ENCODE measurements around the gene NR6A1.

Gene NR6A1

GRCh38 chr9:124499216-124499615 lies 271.9 kb downstream of the NR6A1 start:
- H3K27me3 ChIP-seq (ENCODE audit: control insufficient read depth, insufficient read depth, low read length) = peaks cover 57% of the 10 kb centered on the region
- H3K9me3 ChIP-seq (ENCODE audit: control insufficient read depth, insufficient read depth, low read depth, low read length) = no peaks in the 10 kb centered on the region
- peaks cover 16% of the 10 kb centered on the region; the same call in 1 of the 2 replicates for H3K4me1 ChIP-seq (ENCODE audit: control insufficient read depth, insufficient read depth, low read length)
- no peak overlapping the region for H3K27ac ChIP-seq (ENCODE audit: low read depth, low read length)
- H3K4me3 ChIP-seq (ENCODE audit: low read depth, low read length) = no peak overlapping the region
- no peaks in the 10 kb centered on the region for H3K36me3 ChIP-seq (ENCODE audit: control insufficient read depth, insufficient read depth, low read length)
- H3K9ac ChIP-seq (ENCODE audit: low read length) = no peak overlapping the region

GRCh38 chr9:124498499-124499146 lies 272.5 kb downstream of the NR6A1 start:
- H3K27me3 ChIP-seq (ENCODE audit: control insufficient read depth, insufficient read depth, low read length) = peaks cover 51% of the 10 kb centered on the region

GRCh38 chr9:124498040-124498439 lies 273.1 kb downstream of the NR6A1 start:
- Histone ChIP-seq H3K36me3 (ENCODE audit: control insufficient read depth, insufficient read depth, low read length) (no peaks in the 10 kb centered on the region), H3K27ac (ENCODE audit: low read depth, low read length) (no peak overlapping the region), H3K9ac (ENCODE audit: low read length) (no peak overlapping the region), H3K27me3 (ENCODE audit: control insufficient read depth, insufficient read depth, low read length) (peaks cover 45% of the 10 kb centered on the region), H3K4me1 (ENCODE audit: control insufficient read depth, insufficient read depth, low read length) (peaks cover 14% of the 10 kb centered on the region; the same call in 1 of the 2 replicates), H3K9me3 (ENCODE audit: control insufficient read depth, insufficient read depth, low read depth, low read length) (no peaks in the 10 kb centered on the region), H3K4me3 (ENCODE audit: low read depth, low read length) (no peak overlapping the region)

More at GRCh38 chr9:124498499-124499146, 272.5 kb downstream of the NR6A1 start:
- Histone ChIP-seq H3K27ac (ENCODE audit: low read depth, low read length) (no peak overlapping the region), H3K4me3 (ENCODE audit: low read depth, low read length) (no peak overlapping the region), H3K9me3 (ENCODE audit: control insufficient read depth, insufficient read depth, low read depth, low read length) (no peaks in the 10 kb centered on the region), H3K9ac (ENCODE audit: low read length) (no peak overlapping the region), H3K4me1 (ENCODE audit: control insufficient read depth, insufficient read depth, low read length) (peaks cover 16% of the 10 kb centered on the region; the same call in 1 of the 2 replicates), H3K36me3 (ENCODE audit: control insufficient read depth, insufficient read depth, low read length) (no peaks in the 10 kb centered on the region)

- Histone ChIP-seq H3K27ac (ENCODE audit: low read depth, low read length) (no peak overlapping the region), H3K4me1 (ENCODE audit: control insufficient read depth, insufficient read depth, low read length) (peaks cover 12% of the 10 kb centered on the region; the same call in 1 of the 2 replicates), H3K27me3 (ENCODE audit: control insufficient read depth, insufficient read depth, low read length) (peaks cover 39% of the 10 kb centered on the region), H3K36me3 (ENCODE audit: control insufficient read depth, insufficient read depth, low read length) (no peaks in the 10 kb centered on the region), H3K4me3 (ENCODE audit: low read depth, low read length) (no peak overlapping the region), H3K9ac (ENCODE audit: low read length) (no peak overlapping the region), H3K9me3 (ENCODE audit: control insufficient read depth, insufficient read depth, low read depth, low read length) (no peaks in the 10 kb centered on the region)
These were observed 273.7 kb downstream of the NR6A1 start for GRCh38 chr9:124497441-124497840.

GRCh38 chr9:124496463-124496862 lies 274.6 kb downstream of the NR6A1 start:
- no peaks in the 10 kb centered on the region for H3K9me3 ChIP-seq (ENCODE audit: control insufficient read depth, insufficient read depth, low read depth, low read length)

GRCh38 chr9:124496075-124496449 lies 275.0 kb downstream of the NR6A1 start:
- H3K9ac ChIP-seq (ENCODE audit: low read length) = no peak overlapping the region
- no peaks in the 10 kb centered on the region for H3K36me3 ChIP-seq (ENCODE audit: control insufficient read depth, insufficient read depth, low read length)
- H3K4me1 ChIP-seq (ENCODE audit: control insufficient read depth, insufficient read depth, low read length) = peaks cover 6% of the 10 kb centered on the region; the same call in 1 of the 2 replicates
- no peak overlapping the region for H3K27ac ChIP-seq (ENCODE audit: low read depth, low read length)
- peaks cover 25% of the 10 kb centered on the region for H3K27me3 ChIP-seq (ENCODE audit: control insufficient read depth, insufficient read depth, low read length)
- no peaks in the 10 kb centered on the region for H3K9me3 ChIP-seq (ENCODE audit: control insufficient read depth, insufficient read depth, low read depth, low read length)
- H3K4me3 ChIP-seq (ENCODE audit: low read depth, low read length) = no peak overlapping the region

More at GRCh38 chr9:124496463-124496862, 274.6 kb downstream of the NR6A1 start:
- no peaks in the 10 kb centered on the region for H3K36me3 ChIP-seq (ENCODE audit: control insufficient read depth, insufficient read depth, low read length)
- peaks cover 29% of the 10 kb centered on the region for H3K27me3 ChIP-seq (ENCODE audit: control insufficient read depth, insufficient read depth, low read length)
- peaks cover 10% of the 10 kb centered on the region; the same call in 1 of the 2 replicates for H3K4me1 ChIP-seq (ENCODE audit: control insufficient read depth, insufficient read depth, low read length)
- H3K4me3 ChIP-seq (ENCODE audit: low read depth, low read length) = no peak overlapping the region
- H3K9ac ChIP-seq (ENCODE audit: low read length) = no peak overlapping the region
- no peak overlapping the region for H3K27ac ChIP-seq (ENCODE audit: low read depth, low read length)

- no peak overlapping the region for H3K4me3 ChIP-seq (ENCODE audit: low read depth, low read length)
- H3K9ac ChIP-seq (ENCODE audit: low read length) = no peak overlapping the region
- no peaks in the 10 kb centered on the region for H3K36me3 ChIP-seq (ENCODE audit: control insufficient read depth, insufficient read depth, low read length)
- no peak overlapping the region for H3K27ac ChIP-seq (ENCODE audit: low read depth, low read length)
- peaks cover 19% of the 10 kb centered on the region; the same call in 1 of the 2 replicates for H3K27me3 ChIP-seq (ENCODE audit: control insufficient read depth, insufficient read depth, low read length)
- peaks cover 5% of the 10 kb centered on the region; the same call in 1 of the 2 replicates for H3K4me1 ChIP-seq (ENCODE audit: control insufficient read depth, insufficient read depth, low read length)
- no peaks in the 10 kb centered on the region for H3K9me3 ChIP-seq (ENCODE audit: control insufficient read depth, insufficient read depth, low read depth, low read length)
These were observed 275.7 kb downstream of the NR6A1 start for GRCh38 chr9:124495126-124496074.

GRCh38 chr9:124493794-124494479 lies 277.2 kb downstream of the NR6A1 start:
- Histone ChIP-seq H3K9me3 (ENCODE audit: control insufficient read depth, insufficient read depth, low read depth, low read length) (no peaks in the 10 kb centered on the region), H3K36me3 (ENCODE audit: control insufficient read depth, insufficient read depth, low read length) (no peaks in the 10 kb centered on the region), H3K9ac (ENCODE audit: low read length) (no peak overlapping the region), H3K4me1 (ENCODE audit: control insufficient read depth, insufficient read depth, low read length) (peaks cover 5% of the 10 kb centered on the region; the same call in 1 of the 2 replicates), H3K4me3 (ENCODE audit: low read depth, low read length) (no peak overlapping the region), H3K27me3 (ENCODE audit: control insufficient read depth, insufficient read depth, low read length) (0 out of 2 replicates have a peak, but pooled peaks cover 9% of the 10 kb centered on the region), H3K27ac (ENCODE audit: low read depth, low read length) (no peak overlapping the region)

GRCh38 chr9:124493218-124493617 lies 277.9 kb downstream of the NR6A1 start:
- no peak overlapping the region for H3K27ac ChIP-seq (ENCODE audit: low read depth, low read length)
- H3K4me3 ChIP-seq (ENCODE audit: low read depth, low read length) = no peak overlapping the region
- 0 out of 2 replicates have a peak, but pooled peaks cover 6% of the 10 kb centered on the region for H3K27me3 ChIP-seq (ENCODE audit: control insufficient read depth, insufficient read depth, low read length)
- H3K4me1 ChIP-seq (ENCODE audit: control insufficient read depth, insufficient read depth, low read length) = peaks cover 1% of the 10 kb centered on the region; the same call in 1 of the 2 replicates
- H3K9me3 ChIP-seq (ENCODE audit: control insufficient read depth, insufficient read depth, low read depth, low read length) = no peaks in the 10 kb centered on the region
- H3K36me3 ChIP-seq (ENCODE audit: control insufficient read depth, insufficient read depth, low read length) = no peaks in the 10 kb centered on the region
- no peak overlapping the region for H3K9ac ChIP-seq (ENCODE audit: low read length)

- no peak overlapping the region for H3K9ac ChIP-seq (ENCODE audit: low read length)
- H3K4me3 ChIP-seq (ENCODE audit: low read depth, low read length) = no peak overlapping the region
- H3K27ac ChIP-seq (ENCODE audit: low read depth, low read length) = no peak overlapping the region
- no peaks in the 10 kb centered on the region for H3K4me1 ChIP-seq (ENCODE audit: control insufficient read depth, insufficient read depth, low read length)
- no peaks in the 10 kb centered on the region for H3K36me3 ChIP-seq (ENCODE audit: control insufficient read depth, insufficient read depth, low read length)
- 0 out of 2 replicates have a peak, but pooled peaks cover 3% of the 10 kb centered on the region for H3K27me3 ChIP-seq (ENCODE audit: control insufficient read depth, insufficient read depth, low read length)
- no peaks in the 10 kb centered on the region for H3K9me3 ChIP-seq (ENCODE audit: control insufficient read depth, insufficient read depth, low read depth, low read length)
These were observed 278.3 kb downstream of the NR6A1 start for GRCh38 chr9:124492818-124493217.
